ENCODE data around the gene ITFG1. TPM values are rescaled to one million over a fixed set of nuclear protein-coding genes. Genes with fewer than 3 reads are reported as not detected.

ITFG1 gene
- total and polyA plus RNA-seq, 2 of the 13 experiments (the other 11 are each of a cell fraction or from before 2014, with no cell fraction given), result 74.5 to 150 TPM

DNA sequence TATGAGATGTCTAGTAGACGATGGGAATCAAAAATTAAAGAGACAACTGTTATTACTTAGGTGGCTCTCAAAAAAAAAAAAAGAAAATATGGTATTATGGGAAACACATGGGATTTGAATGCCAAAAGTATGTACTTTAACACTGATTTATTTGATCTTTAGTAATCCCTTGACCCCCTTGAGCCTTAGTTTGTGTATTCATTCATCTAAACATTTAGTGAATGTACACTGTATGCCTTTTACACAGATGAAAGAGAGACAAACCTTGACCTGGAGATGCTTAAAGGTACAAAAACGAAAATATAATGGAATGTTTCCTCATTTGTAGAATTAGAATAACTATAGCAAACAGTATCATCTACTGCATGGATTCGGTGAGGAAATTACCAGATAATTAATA lies 278.5 kb downstream of the ITFG1 start (continued):
- TF ChIP-seq, protein P1, sequence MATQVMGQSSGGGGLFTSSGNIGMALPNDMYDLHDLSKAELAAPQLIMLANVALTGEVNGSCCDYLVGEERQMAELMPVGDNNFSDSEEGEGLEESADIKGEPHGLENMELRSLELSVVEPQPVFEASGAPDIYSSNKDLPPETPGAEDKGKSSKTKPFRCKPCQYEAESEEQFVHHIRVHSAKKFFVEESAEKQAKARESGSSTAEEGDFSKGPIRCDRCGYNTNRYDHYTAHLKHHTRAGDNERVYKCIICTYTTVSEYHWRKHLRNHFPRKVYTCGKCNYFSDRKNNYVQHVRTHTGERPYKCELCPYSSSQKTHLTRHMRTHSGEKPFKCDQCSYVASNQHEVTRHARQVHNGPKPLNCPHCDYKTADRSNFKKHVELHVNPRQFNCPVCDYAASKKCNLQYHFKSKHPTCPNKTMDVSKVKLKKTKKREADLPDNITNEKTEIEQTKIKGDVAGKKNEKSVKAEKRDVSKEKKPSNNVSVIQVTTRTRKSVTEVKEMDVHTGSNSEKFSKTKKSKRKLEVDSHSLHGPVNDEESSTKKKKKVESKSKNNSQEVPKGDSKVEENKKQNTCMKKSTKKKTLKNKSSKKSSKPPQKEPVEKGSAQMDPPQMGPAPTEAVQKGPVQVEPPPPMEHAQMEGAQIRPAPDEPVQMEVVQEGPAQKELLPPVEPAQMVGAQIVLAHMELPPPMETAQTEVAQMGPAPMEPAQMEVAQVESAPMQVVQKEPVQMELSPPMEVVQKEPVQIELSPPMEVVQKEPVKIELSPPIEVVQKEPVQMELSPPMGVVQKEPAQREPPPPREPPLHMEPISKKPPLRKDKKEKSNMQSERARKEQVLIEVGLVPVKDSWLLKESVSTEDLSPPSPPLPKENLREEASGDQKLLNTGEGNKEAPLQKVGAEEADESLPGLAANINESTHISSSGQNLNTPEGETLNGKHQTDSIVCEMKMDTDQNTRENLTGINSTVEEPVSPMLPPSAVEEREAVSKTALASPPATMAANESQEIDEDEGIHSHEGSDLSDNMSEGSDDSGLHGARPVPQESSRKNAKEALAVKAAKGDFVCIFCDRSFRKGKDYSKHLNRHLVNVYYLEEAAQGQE (IDR thresholded peaks at IDR 0.05; ENCODE audit: borderline replicate concordance in 1 of 2, low read depth in 1 of 2, low read length in 2 of 2), result no peak
- TF ChIP-seq, protein P2, sequence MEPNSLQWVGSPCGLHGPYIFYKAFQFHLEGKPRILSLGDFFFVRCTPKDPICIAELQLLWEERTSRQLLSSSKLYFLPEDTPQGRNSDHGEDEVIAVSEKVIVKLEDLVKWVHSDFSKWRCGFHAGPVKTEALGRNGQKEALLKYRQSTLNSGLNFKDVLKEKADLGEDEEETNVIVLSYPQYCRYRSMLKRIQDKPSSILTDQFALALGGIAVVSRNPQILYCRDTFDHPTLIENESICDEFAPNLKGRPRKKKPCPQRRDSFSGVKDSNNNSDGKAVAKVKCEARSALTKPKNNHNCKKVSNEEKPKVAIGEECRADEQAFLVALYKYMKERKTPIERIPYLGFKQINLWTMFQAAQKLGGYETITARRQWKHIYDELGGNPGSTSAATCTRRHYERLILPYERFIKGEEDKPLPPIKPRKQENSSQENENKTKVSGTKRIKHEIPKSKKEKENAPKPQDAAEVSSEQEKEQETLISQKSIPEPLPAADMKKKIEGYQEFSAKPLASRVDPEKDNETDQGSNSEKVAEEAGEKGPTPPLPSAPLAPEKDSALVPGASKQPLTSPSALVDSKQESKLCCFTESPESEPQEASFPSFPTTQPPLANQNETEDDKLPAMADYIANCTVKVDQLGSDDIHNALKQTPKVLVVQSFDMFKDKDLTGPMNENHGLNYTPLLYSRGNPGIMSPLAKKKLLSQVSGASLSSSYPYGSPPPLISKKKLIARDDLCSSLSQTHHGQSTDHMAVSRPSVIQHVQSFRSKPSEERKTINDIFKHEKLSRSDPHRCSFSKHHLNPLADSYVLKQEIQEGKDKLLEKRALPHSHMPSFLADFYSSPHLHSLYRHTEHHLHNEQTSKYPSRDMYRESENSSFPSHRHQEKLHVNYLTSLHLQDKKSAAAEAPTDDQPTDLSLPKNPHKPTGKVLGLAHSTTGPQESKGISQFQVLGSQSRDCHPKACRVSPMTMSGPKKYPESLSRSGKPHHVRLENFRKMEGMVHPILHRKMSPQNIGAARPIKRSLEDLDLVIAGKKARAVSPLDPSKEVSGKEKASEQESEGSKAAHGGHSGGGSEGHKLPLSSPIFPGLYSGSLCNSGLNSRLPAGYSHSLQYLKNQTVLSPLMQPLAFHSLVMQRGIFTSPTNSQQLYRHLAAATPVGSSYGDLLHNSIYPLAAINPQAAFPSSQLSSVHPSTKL (CRISPR knock-in tag; IDR thresholded peaks at IDR 0.05), result peak; percentile 30; the same call in 1 of the 2 replicates
- TF ChIP-seq KDM4B (CRISPR knock-in tag; IDR thresholded peaks at IDR 0.05) (no peak), TBX3 (IDR thresholded peaks at IDR 0.05; ENCODE audit: borderline replicate concordance) (peak; percentile 69; the same call in 1 of the 2 replicates), ZNF775 (CRISPR knock-in tag; IDR thresholded peaks at IDR 0.05; ENCODE audit: borderline replicate concordance) (no peak), PAX8 (CRISPR knock-in tag; IDR thresholded peaks at IDR 0.05; ENCODE audit: borderline replicate concordance) (no peak), ZNF660 (CRISPR knock-in tag; IDR thresholded peaks at IDR 0.05; ENCODE audit: borderline replicate concordance, low read depth) (no peak), ETV6 (CRISPR knock-in tag; conservative IDR thresholded peaks at IDR 0.05) (no peak), SRSF9 (IDR thresholded peaks at IDR 0.05; ENCODE audit: borderline replicate concordance, insufficient read depth, low read depth, low read length, poor library complexity, severe bottlenecking) (no peak)
- TF ChIP-seq, protein P3, sequence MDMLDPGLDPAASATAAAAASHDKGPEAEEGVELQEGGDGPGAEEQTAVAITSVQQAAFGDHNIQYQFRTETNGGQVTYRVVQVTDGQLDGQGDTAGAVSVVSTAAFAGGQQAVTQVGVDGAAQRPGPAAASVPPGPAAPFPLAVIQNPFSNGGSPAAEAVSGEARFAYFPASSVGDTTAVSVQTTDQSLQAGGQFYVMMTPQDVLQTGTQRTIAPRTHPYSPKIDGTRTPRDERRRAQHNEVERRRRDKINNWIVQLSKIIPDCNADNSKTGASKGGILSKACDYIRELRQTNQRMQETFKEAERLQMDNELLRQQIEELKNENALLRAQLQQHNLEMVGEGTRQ (IDR thresholded peaks at IDR 0.05; ENCODE audit: low read depth, low read length), result no peak
- TF ChIP-seq, protein P3 (CRISPR knock-in tag; IDR thresholded peaks at IDR 0.05; ENCODE audit: borderline replicate concordance), result no peak
- TF ChIP-seq, protein P4, sequence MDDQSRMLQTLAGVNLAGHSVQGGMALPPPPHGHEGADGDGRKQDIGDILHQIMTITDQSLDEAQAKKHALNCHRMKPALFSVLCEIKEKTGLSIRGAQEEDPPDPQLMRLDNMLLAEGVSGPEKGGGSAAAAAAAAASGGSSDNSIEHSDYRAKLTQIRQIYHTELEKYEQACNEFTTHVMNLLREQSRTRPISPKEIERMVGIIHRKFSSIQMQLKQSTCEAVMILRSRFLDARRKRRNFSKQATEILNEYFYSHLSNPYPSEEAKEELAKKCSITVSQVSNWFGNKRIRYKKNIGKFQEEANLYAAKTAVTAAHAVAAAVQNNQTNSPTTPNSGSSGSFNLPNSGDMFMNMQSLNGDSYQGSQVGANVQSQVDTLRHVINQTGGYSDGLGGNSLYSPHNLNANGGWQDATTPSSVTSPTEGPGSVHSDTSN (CRISPR knock-in tag; IDR thresholded peaks at IDR 0.05; ENCODE audit: borderline replicate concordance), result no peak
- TF ChIP-seq, protein P5, sequence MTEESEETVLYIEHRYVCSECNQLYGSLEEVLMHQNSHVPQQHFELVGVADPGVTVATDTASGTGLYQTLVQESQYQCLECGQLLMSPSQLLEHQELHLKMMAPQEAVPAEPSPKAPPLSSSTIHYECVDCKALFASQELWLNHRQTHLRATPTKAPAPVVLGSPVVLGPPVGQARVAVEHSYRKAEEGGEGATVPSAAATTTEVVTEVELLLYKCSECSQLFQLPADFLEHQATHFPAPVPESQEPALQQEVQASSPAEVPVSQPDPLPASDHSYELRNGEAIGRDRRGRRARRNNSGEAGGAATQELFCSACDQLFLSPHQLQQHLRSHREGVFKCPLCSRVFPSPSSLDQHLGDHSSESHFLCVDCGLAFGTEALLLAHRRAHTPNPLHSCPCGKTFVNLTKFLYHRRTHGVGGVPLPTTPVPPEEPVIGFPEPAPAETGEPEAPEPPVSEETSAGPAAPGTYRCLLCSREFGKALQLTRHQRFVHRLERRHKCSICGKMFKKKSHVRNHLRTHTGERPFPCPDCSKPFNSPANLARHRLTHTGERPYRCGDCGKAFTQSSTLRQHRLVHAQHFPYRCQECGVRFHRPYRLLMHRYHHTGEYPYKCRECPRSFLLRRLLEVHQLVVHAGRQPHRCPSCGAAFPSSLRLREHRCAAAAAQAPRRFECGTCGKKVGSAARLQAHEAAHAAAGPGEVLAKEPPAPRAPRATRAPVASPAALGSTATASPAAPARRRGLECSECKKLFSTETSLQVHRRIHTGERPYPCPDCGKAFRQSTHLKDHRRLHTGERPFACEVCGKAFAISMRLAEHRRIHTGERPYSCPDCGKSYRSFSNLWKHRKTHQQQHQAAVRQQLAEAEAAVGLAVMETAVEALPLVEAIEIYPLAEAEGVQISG (CRISPR knock-in tag; IDR thresholded peaks at IDR 0.05), result no peak

Measured in HepG2 (cell line).